HepG2 (cell line): Measurements from ENCODE around the gene GPBAR1. TPM values are rescaled to one million over a fixed set of nuclear protein-coding genes. Genes with fewer than 3 reads are reported as not detected.

Experiments
- AHR ChIP-seq: IDR thresholded peaks from 2 replicates; pipeline ENCODE4 v1.6.1; 2018; ENCODE audit warnings: missing genetic modification reagents, missing compliant biosample characterization
- ATF3 ChIP-seq: sonication (generic); formaldehyde crosslinking; IDR thresholded peaks from 2 replicates; pipeline ENCODE4 v1.4.0; 2020; ENCODE audit warnings: missing genetic modification reagents
- GPN1 ChIP-seq: sonication (generic); formaldehyde crosslinking; IDR thresholded peaks from 2 replicates; pipeline ENCODE4 v1.5.1; 2020; ENCODE audit warnings: missing genetic modification reagents, borderline replicate concordance
- NFAT5 ChIP-seq: sonication (generic); formaldehyde crosslinking; IDR thresholded peaks from 2 replicates; pipeline ENCODE4 v1.4.0; 2020; ENCODE audit warnings: missing genetic modification reagents
- TAF1 ChIP-seq: sonication (generic); formaldehyde crosslinking; IDR thresholded peaks from 2 replicates; pipeline ENCODE4 v1.4.0; 2020; ENCODE audit warnings: missing genetic modification reagents
- ZNF446 ChIP-seq: sonication (generic); formaldehyde crosslinking; IDR thresholded peaks from 2 replicates; pipeline ENCODE4 v1.5.0; 2020; ENCODE audit warnings: mild to moderate bottlenecking, missing genetic modification reagents
- polyA plus RNA-seq, 8 experiments: library from polyadenylated mRNA; depleted of rRNA in 3 of 8; stranded (reverse) in 7 of 8; unstranded in 1 of 8; fragments of >200 nt; fragmentation: Illumina TruSeq in 4 of 8; extraction: Trizol in 4 of 8; gene quantifications; 2 replicates each; pipeline versions ENCODE4 v1.2.1 to v1.2.3, GENCODE V29; 2011 to 2016; ENCODE audit warnings: low read depth in 4 of 8, missing spikeins in 1 of 8, mixed read lengths in 1 of 8; ENCODE audit not compliant: insufficient read depth in 1 of 8
- total RNA-seq, 5 experiments: library from RNA; depleted of rRNA; stranded (reverse); fragments of >200 nt; fragmentation: Illumina TruSeq; extraction: Trizol; gene quantifications; 2 replicates each; pipeline ENCODE4 v1.2.3, GENCODE V29; 2016; ENCODE audit warnings: low read depth in 1 of 5
- TF ChIP-seq, protein P1 (sequence below): sonication (generic); formaldehyde crosslinking; IDR thresholded peaks from 2 replicates; pipeline ENCODE4 v1.4.0; 2020; ENCODE audit warnings: mild to moderate bottlenecking, missing genetic modification reagents
- TF ChIP-seq, protein P2 (sequence below): sonication (generic); formaldehyde crosslinking; IDR thresholded peaks from 2 replicates; pipeline ENCODE4 v1.8.1; 2023; ENCODE audit warnings: mild to moderate bottlenecking, inconsistent platforms, moderate library complexity, missing genetic modification reagents, borderline replicate concordance

GPBAR1 gene
- total and polyA plus RNA-seq, 2 of the 13 experiments (the other 11 are each of a cell fraction or from before 2014, with no cell fraction given) = 0.05 to 0.09 TPM

DNA sequence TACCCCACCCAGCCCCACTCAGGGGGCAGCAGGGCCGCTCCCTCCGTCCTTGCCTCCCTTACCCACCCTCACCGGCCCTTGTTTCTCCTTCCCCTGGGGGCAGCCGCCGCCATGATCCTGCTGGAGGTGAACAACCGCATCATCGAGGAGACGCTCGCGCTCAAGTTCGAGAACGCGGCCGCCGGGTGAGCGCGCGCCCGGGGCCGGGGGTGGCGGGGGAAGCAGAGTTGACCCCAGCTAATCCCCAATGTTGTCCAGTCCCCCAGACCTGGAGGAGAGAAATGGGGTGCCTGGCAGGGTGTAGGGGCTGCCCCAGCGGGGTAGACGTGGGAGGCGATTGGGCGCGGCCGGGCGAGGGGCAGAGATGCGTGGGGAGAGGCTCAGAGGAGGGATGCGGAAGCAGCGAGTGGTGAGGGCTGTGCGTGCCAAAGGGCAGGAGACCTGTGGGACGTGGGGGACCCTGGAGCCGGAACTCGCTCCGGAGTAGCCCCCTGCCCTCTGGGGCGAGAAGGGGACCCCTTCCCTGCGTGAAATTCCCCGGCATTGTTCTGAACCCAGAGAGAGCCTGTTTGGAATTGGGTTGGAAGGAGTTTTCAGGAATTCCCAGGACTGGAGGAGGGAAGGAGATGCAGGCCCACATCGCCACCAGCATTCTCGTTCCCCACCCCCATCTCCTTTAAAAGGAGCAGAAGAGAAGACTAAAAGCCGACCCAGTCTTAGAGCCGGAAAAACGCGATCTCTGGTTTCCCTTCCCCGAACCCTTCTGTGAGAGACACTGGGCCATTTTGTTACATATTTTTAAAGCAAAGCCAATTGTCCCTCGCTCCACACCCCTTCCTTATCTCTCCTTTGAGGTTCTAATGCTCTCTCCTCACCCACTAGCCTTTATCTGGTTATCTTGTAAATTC is 43.2 kb upstream of the GPBAR1 start (continued):
- TF ChIP-seq, protein P1, sequence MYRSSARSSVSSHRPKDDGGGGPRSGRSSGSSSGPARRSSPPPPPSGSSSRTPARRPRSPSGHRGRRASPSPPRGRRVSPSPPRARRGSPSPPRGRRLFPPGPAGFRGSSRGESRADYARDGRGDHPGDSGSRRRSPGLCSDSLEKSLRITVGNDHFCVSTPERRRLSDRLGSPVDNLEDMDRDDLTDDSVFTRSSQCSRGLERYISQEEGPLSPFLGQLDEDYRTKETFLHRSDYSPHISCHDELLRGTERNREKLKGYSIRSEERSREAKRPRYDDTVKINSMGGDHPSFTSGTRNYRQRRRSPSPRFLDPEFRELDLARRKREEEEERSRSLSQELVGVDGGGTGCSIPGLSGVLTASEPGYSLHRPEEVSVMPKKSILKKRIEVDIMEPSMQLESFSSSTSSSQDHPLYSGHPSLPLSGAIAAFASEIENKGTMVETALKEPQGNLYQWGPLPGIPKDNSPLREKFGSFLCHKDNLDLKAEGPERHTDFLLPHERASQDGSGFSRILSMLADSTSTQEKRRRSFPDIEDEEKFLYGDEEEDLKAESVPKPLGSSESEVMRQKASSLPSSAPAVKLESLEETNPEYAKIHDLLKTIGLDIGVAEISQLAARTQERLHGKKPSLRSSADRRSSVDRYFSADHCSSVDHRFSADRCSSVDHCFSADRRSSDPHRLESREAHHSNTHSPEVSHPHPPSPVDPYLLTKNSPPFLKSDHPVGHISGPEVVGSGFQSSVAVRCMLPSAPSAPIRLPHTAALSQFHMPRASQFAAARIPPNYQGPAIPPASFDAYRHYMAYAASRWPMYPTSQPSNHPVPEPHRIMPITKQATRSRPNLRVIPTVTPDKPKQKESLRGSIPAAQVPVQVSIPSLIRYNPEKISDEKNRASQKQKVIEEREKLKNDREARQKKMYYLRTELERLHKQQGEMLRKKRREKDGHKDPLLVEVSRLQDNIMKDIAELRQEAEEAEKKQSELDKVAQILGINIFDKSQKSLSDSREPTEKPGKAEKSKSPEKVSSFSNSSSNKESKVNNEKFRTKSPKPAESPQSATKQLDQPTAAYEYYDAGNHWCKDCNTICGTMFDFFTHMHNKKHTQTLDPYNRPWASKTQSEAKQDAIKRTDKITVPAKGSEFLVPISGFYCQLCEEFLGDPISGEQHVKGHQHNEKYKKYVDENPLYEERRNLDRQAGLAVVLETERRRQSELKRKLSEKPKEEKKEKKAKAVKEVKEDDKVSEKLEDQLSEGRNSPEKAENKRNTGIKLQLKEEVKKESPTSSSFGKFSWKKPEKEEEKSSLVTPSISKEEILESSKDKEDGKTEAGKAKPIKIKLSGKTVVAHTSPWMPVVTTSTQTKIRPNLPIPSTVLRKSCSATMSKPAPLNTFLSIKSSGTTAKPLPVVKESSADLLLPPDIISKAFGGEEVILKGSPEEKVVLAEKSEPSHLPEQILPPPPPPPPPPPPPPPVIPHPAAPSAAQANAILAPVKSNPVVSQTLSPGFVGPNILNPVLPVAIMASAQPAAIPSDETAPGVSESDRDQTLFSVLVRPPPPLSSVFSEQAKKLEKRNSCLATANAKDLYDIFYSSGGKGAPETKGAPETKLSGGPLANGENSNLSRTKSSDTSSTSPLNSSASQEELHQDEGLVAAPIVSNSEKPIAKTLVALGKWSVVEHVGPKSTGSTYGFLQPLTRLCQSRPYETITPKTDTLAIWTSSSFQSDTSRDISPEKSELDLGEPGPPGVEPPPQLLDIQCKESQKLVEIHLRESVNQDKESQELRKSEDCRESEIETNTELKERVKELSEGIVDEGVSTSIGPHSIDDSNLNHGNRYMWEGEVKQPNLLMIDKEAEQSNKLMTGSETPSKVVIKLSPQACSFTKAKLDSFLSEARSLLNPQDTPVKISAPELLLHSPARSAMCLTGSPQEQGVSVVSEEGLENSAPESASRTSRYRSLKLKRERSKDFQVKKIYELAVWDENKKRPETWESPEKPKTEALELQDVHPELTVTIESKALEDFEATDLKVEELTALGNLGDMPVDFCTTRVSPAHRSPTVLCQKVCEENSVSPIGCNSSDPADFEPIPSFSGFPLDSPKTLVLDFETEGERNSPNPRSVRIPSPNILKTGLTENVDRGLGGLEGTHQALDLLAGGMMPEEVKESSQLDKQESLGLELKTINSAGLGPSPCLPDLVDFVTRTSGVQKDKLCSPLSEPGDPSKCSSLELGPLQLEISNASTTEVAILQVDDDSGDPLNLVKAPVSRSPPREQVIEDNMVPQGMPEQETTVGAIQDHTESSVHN = no peak
- no peak for TF ChIP-seq GPN1 (CRISPR knock-in tag)
- no peak for TF ChIP-seq AHR
- TF ChIP-seq, protein P2, sequence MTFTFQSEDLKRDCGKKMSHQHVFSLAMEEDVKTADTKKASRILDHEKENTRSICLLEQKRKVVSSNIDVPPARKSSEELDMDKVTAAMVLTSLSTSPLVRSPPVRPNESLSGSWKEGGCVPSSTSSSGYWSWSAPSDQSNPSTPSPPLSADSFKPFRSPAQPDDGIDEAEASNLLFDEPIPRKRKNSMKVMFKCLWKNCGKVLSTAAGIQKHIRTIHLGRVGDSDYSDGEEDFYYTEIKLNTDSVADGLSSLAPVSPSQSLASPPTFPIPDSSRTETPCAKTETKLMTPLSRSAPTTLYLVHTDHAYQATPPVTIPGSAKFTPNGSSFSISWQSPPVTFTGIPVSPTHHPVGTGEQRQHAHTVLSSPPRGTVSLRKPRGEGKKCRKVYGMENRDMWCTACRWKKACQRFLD (CRISPR knock-in tag) = no peak
- TF ChIP-seq ATF3 (CRISPR knock-in tag) = no peak
- TF ChIP-seq TAF1 (CRISPR knock-in tag) = no peak; the same call in 1 of the 2 replicates
- TF ChIP-seq NFAT5 = no peak
- TF ChIP-seq ZNF446 = no peak
